PC-9 (cell line): Measurements from ENCODE around the gene LRRC4C. TPM values are rescaled to one million over a fixed set of nuclear protein-coding genes. Genes with fewer than 3 reads are reported as not detected.

Experiments used
- BruUV-seq: library from RNA; stranded (reverse); fragments of 400-500 nt; replicated peaks from 2 replicates; lab custom pipeline; 2021; lab: Mats Ljungman, UMichigan
- CTCF ChIA-PET: fragments of 300-600 bp; sonication (Branson Sonifier 250); formaldehyde crosslinking; loops from one replicate; lab custom pipeline; 2022; ENCODE audit warnings: antibody characterized with exemption; lab: Charles Lee
- POLR2A ChIA-PET: fragments of 300-600 bp; sonication (Branson Sonifier 250); formaldehyde crosslinking; loops from one replicate; lab custom pipeline; 2022; ENCODE audit warnings: antibody characterized with exemption; ENCODE audit not compliant: unreplicated experiment; lab: Charles Lee
- DNase-seq, 2 experiments: peaks; one replicate each; pipeline versions ENCODE4 v3.0.0 to v3.0.0-alpha.2; 2015 to 2022; ENCODE audit warnings: mixed read lengths in 1 of 2
- H2AFZ ChIP-seq: fragments of 200-600 bp; sonication (generic); 2 replicates; pipeline ENCODE4 v1.8.1; 2017; ENCODE audit warnings: antibody characterized with exemption
- H3F3A ChIP-seq: fragments of 200-600 bp; sonication (generic); 2 replicates; pipeline ENCODE4 v1.8.1; 2017; ENCODE audit warnings: antibody characterized with exemption, mild to moderate bottlenecking, low read depth; ENCODE audit not compliant: insufficient read depth
- H3K27ac ChIP-seq: fragments of 200-600 bp; sonication (generic); 2 replicates; pipeline ENCODE4 v1.6.1; 2016; ENCODE audit warnings: mixed run types
- H3K27me3 ChIP-seq: fragments of 200-600 bp; sonication (generic); 2 replicates; pipeline ENCODE4 v1.6.1; 2016; ENCODE audit warnings: low read depth, mixed run types; ENCODE audit not compliant: insufficient read depth
- H3K36me3 ChIP-seq: fragments of 200-600 bp; sonication (generic); 2 replicates; pipeline ENCODE4 v1.6.1; 2016; ENCODE audit warnings: low read depth, mixed run types
- H3K4me1 ChIP-seq: fragments of 200-600 bp; sonication (generic); replicated peaks from 2 replicates; pipeline ENCODE4 v1.6.1; 2016; ENCODE audit warnings: mixed run types; ENCODE audit not compliant: insufficient read depth
- H3K4me2 ChIP-seq: fragments of 200-600 bp; sonication (generic); 2 replicates; pipeline ENCODE4 v1.6.1; 2017; ENCODE audit warnings: mixed run types
- H3K4me3 ChIP-seq: fragments of 200-600 bp; sonication (generic); 2 replicates; pipeline ENCODE4 v1.6.1; 2016; ENCODE audit warnings: mixed run types
- H3K79me2 ChIP-seq: fragments of 200-600 bp; sonication (generic); 2 replicates; pipeline ENCODE4 v1.6.1; 2017; ENCODE audit warnings: low read depth, mixed run types
- H3K9me2 ChIP-seq: fragments of 200-600 bp; sonication (generic); 2 replicates; pipeline ENCODE4 v1.8.1; 2017; ENCODE audit warnings: mild to moderate bottlenecking; ENCODE audit not compliant: insufficient read depth
- H3K9me3 ChIP-seq: fragments of 200-600 bp; sonication (generic); 2 replicates; pipeline ENCODE4 v1.8.1; 2016; ENCODE audit warnings: low read depth; ENCODE audit not compliant: insufficient read depth
- H4K20me1 ChIP-seq: fragments of 200-600 bp; sonication (generic); 2 replicates; pipeline ENCODE4 v1.8.1; 2017; ENCODE audit not compliant: insufficient read depth
- EZH2 ChIP-seq: fragments of 200-600 bp; sonication (generic); IDR thresholded peaks from 2 replicates; pipeline ENCODE4 v1.8.0; 2017; ENCODE audit warnings: antibody characterized with exemption, low read depth
- intact Hi-C: fragments of 100-400 bp; cut with micrococcal nuclease; formaldehyde crosslinking; loops from one replicate; pipeline ENCODE4 v1.10.0; 2022; ENCODE audit not compliant: unreplicated experiment
- total RNA-seq: library from RNA; stranded (reverse); gene quantifications from 2 replicates; pipeline ENCODE4 v1.2.3, GENCODE V29; 2021
- TF ChIP-seq, protein P1 (sequence below): fragments of 200-600 bp; sonication (generic); conservative IDR thresholded peaks from 2 replicates; pipeline ENCODE4 v1.6.1; 2017; ENCODE audit warnings: mixed run types, antibody characterized with exemption, mild to moderate bottlenecking, moderate library complexity

LRRC4C gene
- total RNA-seq, 1 experiment from 2014 or later, result not detected

DNA sequence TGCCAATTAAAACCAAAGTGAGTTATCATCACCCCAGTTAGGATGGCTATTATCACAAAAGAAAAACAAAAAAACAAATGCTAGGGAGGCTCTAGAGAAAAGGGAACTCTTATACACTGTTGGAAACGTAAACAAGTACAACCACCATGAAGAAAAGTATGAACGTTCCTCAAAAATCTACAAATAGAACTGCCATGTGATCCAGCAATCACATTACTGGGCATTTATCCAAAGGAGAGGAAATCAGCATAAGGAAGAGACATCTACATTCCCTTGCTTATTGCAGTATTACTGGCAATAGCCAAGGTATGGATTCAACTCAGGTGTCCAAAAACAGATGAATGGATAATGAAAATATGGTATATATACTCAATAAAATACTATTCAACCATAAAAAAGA, 1145.1 kb downstream of the LRRC4C start:
- H3K4me1 ChIP-seq, result no peaks in the 10 kb centered on the region
- no peak overlapping the region for H3K27ac ChIP-seq
- H3K36me3 ChIP-seq, result no peaks in the 10 kb centered on the region
- POLR2A ChIA-PET, result no interaction called here
- CTCF ChIA-PET, result no interaction called here
- TF ChIP-seq, protein P1, sequence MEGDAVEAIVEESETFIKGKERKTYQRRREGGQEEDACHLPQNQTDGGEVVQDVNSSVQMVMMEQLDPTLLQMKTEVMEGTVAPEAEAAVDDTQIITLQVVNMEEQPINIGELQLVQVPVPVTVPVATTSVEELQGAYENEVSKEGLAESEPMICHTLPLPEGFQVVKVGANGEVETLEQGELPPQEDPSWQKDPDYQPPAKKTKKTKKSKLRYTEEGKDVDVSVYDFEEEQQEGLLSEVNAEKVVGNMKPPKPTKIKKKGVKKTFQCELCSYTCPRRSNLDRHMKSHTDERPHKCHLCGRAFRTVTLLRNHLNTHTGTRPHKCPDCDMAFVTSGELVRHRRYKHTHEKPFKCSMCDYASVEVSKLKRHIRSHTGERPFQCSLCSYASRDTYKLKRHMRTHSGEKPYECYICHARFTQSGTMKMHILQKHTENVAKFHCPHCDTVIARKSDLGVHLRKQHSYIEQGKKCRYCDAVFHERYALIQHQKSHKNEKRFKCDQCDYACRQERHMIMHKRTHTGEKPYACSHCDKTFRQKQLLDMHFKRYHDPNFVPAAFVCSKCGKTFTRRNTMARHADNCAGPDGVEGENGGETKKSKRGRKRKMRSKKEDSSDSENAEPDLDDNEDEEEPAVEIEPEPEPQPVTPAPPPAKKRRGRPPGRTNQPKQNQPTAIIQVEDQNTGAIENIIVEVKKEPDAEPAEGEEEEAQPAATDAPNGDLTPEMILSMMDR, result no peak
- TF ChIP-seq EZH2, result no peak
- H3K79me2 ChIP-seq, result no peaks in the 10 kb centered on the region
- intact Hi-C loops, result no loop called here
- peak in 1 of 2 experiments; percentile 16 for DNase-seq
- no peaks in the 10 kb centered on the region for H4K20me1 ChIP-seq
- H3K9me3 ChIP-seq, result no peaks in the 10 kb centered on the region
- H3K4me2 ChIP-seq, result no peak overlapping the region
- H2AFZ ChIP-seq, result no peak overlapping the region
- BruUV-seq, result no TSS peak
- no peaks in the 10 kb centered on the region for H3K9me2 ChIP-seq
- no peak overlapping the region for H3K4me3 ChIP-seq
- H3F3A ChIP-seq, result no peaks in the 10 kb centered on the region
- H3K27me3 ChIP-seq, result no peaks in the 10 kb centered on the region

DNA sequence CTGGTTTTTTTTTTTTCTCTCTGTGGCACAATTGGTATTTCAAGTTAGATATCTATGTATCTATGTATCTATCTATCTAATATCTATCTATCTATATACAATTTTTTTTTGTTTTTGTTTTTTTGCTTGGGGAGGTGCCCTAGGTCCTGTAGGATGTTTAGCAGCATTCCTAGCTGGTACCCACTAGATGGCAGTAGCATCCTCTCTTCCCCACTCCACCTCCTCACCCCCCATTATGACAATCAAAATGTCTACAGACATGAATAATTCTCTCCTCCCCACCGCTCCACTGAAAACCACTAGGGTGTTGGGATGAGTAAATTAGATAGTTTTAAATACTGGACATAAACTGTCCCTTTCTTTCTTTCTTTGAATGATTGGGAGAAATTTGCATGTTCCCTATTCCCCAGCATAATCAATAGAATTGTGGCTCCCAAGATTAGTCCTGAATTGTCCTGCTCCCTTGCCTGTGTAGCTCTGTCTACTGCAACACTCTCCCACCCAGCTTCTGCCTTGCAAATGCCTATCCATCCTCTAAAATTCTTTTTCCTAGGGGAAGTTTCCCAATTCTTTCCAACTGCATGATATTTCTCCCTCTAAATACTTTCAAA, 1152.4 kb downstream of the LRRC4C start:
- Histone ChIP-seq H3K4me3 (no peak overlapping the region), H3F3A (no peaks in the 10 kb centered on the region), H3K27ac (no peak overlapping the region), H2AFZ (no peak overlapping the region), H3K9me3 (no peaks in the 10 kb centered on the region), H3K4me2 (no peak overlapping the region), H3K36me3 (no peaks in the 10 kb centered on the region), H3K79me2 (no peaks in the 10 kb centered on the region), H3K27me3 (no peaks in the 10 kb centered on the region), H3K9me2 (no peaks in the 10 kb centered on the region), H3K4me1 (no peaks in the 10 kb centered on the region), H4K20me1 (no peaks in the 10 kb centered on the region)
- no peak for TF ChIP-seq EZH2
- TF ChIP-seq, protein P1, result peak; percentile 70
- no TSS peak for BruUV-seq
- intact Hi-C loops, result loop anchor here (5.0 to 10.0 kb wide), 2 partner anchors 418 to 895 kb away; no protein-coding TSS in a partner anchor
- no peak for DNase-seq
- CTCF ChIA-PET, result no interaction called here
- POLR2A ChIA-PET, result no interaction called here

DNA sequence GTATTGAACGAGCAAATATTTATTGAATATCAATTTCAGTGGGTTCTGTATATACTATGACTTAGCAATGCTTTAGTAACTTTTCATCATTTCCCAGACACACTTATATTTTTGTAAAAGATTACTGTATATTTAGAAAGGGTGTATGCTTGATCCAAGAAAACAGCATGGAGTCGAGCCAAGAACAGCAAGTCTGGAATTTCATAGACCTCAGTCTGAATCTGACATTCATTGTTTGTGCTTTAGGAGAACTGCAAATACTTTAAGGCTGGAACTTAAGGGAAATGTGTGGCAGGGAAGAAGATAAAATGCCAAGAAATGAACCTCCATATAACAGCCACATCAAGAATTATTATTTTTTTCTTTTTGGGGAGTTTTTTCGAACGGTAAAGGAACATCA, 1156.8 kb downstream of the LRRC4C start:
- intact Hi-C loops, result loop anchor here (10.0 kb wide), 1 partner anchor 422 kb away; no protein-coding TSS in a partner anchor
- H3K36me3 ChIP-seq, result no peaks in the 10 kb centered on the region
- no peak for DNase-seq
- no peak overlapping the region for H3K4me2 ChIP-seq
- H3F3A ChIP-seq, result no peaks in the 10 kb centered on the region
- no peaks in the 10 kb centered on the region for H3K79me2 ChIP-seq
- peaks cover 2% of the 10 kb centered on the region; the same call in 1 of the 2 replicates for H4K20me1 ChIP-seq
- no peak overlapping the region for H2AFZ ChIP-seq
- no peaks in the 10 kb centered on the region for H3K9me3 ChIP-seq
- ChIA-PET CTCF (no interaction called here), POLR2A (no interaction called here)
- no peaks in the 10 kb centered on the region for H3K4me1 ChIP-seq
- H3K27me3 ChIP-seq, result no peaks in the 10 kb centered on the region
- no TSS peak for BruUV-seq
- TF ChIP-seq, protein P1, result no peak
- TF ChIP-seq EZH2, result no peak
- H3K9me2 ChIP-seq, result no peaks in the 10 kb centered on the region
- H3K27ac ChIP-seq, result no peak overlapping the region
- H3K4me3 ChIP-seq, result no peak overlapping the region
